NCI-H1436 (cell line): ENCODE results near the gene TMEM235.
"Not testable (repeated sequence)": the region's sequence is repeated elsewhere in the genome, so short reads cannot be mapped to it uniquely, and the experiment has no call there.

ENCODE experiments used
- DNase-seq: peaks from one replicate; lab custom pipeline; 2025; lab: John Stamatoyannopoulos, UW

The TMEM235 gene

GRCh38 chr17:78238823-78239488 lies 7.5 kb downstream of the TMEM235 start:
- no peak for DNase-seq

- peak; percentile 25 for DNase-seq
These were observed 8.1 kb downstream of the TMEM235 start for GRCh38 chr17:78239489-78239931.

DNA sequence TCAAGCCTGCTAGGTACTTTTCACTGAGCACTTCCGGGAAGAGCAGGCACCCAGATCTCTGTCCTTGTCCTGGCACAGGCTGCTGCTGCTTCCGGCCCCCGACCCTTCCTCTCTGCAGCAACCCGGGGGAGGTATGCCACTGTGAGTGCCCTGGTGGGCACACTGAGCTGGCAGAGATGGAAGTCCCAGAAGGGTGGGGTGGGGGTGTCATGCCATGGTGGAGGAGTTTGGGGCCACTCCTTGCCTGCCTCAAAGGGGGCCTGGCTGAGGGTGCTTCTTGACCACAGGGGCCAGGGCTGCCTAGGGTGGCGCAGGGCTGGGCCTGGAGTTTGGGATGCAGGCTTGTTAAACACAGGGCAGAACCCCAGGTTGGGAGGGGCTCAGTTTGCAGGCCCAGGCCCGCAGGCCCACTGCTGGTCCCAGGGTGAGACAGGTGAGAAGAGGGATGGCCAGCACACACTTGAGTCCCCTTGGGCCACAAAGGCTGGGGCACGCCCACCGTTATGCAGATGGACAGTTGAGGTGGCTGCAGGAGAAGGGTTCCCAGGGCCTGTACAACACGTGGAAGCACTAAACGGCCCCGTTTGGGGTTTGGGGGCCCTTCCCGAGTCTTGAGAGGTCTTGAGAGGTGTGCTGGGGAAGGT lies 8.7 kb downstream of the TMEM235 start:
- no peak for DNase-seq

DNA sequence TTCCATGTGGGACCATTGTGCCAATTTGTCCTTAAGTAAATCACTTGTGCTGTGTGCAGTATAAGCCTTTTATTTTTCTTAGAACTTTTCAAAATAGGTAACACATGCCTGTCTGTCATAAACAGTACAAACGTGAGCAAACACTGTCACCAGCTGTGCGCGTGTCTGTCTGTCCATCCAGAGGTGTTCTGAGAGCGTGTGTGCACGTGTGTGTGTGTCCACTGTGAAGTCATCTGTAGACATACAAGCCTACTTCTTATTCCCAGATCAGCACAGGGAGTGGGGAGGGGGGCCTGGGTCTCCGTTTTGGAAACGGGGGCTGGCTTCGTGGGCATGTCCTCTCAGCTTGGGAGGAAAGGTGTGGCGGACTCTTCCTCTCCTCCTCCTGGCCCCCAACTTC lies 9.4 kb downstream of the TMEM235 start:
- DNase-seq, result no peak

DNA sequence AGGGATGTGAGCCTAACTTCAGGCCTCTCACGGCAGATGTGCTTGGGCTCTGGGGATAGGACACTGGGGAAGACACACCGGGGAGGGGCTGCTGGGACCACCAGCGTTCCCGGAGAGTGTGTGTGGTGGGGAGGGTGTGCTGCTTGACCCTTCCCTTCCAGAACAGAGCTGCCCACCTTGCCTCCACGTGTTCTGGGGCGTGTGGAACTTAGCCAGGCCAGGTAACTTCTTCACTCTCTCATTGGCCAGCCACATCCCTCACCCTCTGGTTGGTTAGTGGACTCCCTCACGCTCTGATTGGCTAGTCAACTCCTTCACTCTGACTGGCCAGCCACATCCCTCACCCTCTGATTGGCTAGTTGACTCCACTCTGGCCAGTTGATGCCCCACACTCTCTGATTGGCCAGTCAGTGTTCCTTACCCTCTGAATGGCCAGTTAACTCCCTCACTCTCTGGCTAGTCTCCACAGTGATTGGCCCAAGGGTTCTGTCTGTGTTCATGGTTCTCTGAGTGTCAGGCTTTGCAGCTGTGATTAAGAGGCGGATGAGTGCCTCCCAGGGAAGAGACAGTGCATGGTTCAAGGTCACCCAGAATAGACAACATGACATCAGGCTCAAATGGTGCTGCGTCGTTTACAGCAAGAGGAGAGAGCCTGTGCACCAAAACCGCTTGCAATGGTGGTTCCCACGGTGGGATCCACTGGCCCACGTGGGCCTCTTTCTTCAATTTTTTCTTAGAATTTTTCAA lies 10.0 kb downstream of the TMEM235 start:
- DNase-seq, result peak; percentile 14

GRCh38 chr17:78242024-78242742 lies 10.8 kb downstream of the TMEM235 start:
- DNase-seq, result no peak

GRCh38 chr17:78247304-78247703 lies 15.9 kb downstream of the TMEM235 start:
- no peak for DNase-seq

- DNase-seq, result no peak
These were observed 16.9 kb downstream of the TMEM235 start for GRCh38 chr17:78248051-78248914.

DNA sequence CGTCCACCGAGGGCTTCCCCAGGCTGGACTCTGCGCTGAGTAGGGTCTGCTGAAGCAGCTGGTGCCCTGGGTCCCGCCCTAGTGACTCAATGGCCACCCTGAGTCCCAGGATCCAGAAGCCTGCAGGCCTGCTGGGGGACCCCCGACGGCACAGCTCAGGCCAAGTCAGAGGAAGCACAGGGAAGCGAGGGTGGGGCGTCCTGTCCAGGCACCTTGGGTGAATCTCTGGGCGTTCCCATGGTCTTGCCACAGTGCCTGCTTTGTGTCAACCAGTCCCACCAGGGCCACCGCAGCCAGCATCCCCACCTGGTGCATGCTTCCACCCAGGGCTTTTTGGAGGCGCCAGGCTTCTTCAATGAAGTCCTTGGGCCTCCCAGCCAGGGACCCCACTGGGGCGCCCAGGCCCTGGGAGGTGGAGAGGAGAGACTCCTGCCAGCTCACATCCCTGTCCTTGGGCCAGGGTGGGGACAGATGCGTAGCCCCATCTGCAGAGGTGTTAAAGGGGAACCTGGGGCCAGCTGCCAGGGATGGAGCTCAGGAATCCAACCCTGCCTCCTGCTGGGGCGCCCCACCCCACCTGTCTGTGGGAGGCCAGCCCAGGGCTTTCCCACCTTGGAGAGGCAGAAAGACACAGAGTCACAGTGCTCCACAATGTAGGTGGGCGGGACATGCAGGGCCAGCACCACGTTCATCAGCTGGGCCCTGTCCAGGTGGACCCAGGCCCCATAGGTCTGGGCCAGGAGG lies 17.8 kb downstream of the TMEM235 start:
- no peak for DNase-seq

DNA sequence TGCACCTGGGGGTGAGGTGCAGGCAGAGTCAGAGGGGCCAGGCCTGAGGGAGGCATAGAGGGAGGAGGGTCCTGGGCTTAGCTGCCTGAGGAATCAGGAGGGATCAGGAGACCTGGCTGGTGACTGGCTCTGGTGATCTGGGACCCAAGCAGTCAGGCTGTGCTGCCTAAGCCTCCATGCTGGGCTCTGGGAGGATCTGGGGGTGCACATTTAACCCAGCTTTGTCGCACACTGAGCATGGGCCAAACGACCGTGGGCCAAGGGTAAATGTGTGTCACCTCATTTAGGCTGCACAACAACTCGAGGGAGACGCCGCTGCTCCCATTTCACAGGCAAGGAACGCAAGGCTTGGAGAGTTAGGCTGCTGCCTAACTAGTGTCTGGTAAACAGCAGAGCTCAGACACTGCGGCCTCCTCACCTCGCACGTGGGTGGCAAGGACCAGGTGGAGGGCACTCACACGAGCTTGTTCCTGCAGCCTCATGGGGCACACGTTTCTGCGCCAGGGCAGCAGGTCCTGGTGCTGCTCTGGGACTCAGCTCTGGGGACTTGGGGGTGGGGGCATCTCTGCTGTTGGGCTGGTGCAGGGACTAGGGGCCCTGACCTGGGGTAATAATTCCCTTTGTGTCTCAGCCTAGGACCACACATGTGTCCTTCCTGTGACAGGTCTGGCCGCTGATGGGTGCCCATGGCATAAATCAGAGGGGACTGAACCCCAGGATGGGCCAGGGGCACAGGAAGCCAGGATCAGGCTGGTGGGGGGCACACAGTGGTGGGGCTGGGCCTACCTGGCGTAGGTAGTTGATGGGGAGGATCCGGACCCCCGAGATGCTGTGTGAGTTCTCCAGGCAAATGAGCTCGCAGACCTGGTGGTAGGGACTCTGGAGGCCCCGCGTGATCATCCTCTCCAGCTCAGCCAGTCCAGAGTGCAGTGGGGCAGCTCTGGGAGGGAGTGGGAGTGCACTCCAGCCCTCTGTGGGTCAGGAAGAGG lies 18.7 kb downstream of the TMEM235 start:
- DNase-seq, result no peak

DNA sequence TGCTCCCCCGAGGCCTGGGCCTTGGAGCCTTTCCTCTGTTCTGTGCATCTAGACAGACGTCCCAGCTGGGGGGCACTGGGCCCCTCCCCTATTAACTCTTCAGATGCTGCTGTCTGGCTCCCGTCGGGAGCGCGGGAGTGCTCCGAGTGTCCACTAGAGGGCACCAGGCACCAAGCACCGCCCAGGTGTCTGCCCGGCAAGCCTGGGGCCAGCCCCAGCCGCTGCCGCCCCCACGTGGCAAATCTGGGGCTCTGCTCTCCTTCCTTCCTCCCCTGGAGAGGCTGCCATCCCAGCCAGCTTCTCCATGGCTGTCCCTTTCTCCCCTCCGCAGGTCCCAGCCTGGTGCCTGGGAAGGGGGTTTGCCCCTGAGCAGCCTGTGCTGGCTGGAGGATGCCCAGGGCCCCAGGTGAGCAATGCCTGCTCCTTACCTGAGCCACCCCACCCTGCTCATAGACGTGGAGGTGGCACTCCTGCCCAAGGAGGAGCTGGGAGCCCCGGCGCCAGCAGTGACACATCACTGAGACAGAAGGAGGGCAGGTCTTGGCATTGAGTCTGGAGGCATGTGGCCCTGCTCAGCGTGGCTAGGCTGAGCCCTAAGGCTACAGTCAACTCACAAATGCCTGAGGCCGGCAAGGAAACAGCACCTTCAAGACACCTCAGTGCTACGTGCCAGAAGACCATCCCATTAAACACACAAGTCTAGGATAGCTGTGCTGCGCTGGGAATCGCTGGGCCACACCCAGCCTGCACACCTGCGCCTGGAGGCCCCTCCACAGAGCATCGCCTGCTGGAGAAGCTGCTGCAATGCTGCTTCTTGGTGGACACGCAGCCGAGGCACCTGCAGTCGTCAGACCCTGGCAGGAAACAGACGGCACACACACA lies 19.7 kb downstream of the TMEM235 start:
- DNase-seq, result peak; percentile 85

GRCh38 chr17:78251773-78252103 lies 20.3 kb downstream of the TMEM235 start:
- DNase-seq, result no peak

DNA sequence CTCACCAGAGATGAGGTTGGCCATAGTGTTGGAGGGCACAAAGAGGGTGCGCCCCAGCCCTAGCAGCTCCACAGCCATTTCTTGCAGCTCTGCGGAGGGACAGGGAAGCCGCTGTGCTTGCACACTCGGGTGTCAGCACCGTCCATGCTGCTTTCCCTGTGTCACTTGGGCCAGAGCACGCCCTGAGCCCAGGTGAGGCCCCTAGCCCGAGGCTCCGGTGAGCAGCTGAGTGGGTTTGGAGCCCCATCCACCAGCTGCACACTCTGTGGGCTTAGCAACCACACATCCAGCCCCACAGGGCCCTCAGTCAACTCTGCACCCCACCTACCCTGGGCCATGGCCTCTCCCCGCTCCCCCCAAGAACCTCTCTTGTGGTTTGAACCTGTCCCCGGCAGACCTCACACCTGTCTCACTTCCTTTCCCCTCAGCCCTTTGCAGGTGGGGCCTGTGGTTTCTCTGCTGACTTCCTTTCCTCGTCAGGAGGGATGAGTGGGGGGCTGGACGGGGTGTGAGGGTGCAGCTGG lies 20.7 kb downstream of the TMEM235 start:
- no peak for DNase-seq

DNA sequence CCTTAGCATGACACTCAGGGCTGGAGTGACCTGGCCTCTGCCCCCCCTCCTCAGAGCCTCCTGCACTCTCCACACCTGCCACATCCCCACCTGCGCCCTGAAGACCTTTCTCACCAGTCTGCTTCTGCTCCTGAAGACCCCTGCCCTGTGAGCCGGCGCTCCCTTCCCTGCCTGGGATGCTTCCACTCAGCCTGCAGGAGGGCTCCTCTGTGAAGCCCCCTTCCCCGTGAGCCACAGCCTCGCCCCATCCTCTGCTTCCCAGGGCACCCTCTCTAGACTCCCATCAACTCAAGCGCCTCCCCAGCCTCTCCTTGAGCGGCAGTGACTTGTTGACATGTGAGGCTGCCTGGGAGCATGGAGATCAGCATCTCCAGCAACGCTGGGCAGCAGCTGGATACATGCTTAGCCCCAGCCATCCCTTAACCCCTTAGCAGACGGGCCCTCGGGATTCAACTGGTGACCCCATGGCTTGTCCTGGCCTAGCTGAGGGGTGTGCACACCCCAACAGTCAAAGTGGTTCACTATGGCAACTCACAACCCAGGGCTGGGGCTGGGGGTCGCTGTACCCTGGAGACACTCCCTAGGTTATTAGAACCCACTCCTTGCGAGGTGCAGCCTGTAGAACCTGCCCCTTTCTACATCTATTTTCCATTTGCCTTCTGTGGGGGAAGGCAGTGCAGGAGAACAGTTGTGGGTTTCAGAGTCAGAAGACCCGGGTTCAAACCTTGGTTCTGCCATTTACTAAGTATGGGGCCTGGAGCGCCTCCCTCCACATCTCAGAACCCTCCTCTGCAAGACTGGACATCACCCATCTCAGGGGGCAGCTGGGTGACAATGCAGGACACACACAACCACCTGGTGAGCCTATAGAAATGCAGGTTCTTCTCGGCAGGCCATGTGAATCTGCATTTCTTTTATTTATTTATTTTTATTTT lies 21.5 kb downstream of the TMEM235 start:
- no peak for DNase-seq

DNA sequence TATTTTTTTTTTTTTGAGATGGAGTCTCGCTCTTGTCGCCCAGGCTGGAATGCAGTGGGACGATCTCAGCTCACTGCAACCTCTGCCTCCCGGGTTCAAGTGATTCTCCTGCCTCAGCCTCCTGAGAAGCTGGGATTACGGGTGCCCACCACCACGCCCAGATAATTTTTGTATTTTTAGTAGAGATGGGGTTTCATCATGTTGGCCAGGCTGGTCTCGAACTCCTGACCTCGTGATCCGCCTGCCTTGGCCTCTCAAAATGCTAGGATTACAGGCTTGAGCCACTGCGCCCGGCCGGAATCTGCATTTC lies 22.2 kb downstream of the TMEM235 start:
- not testable (repeated sequence) for DNase-seq

- peak; percentile 71 for DNase-seq
These were observed 22.7 kb downstream of the TMEM235 start for GRCh38 chr17:78253946-78254672.
